Neutrophil (primary cell): ENCODE measurements around the gene PTPRG.

Experiments used
- H3K27ac ChIP-seq: fragments of 200-600 bp; sonication (generic); 2 replicates; pipeline ENCODE4 v1.5.1; 2016; ENCODE audit warnings: mild to moderate bottlenecking, moderate library complexity
- H3K27me3 ChIP-seq: fragments of 200-600 bp; sonication (generic); 2 replicates; pipeline ENCODE4 v1.6.0; 2016; ENCODE audit warnings: mild to moderate bottlenecking
- H3K36me3 ChIP-seq: fragments of 200-600 bp; sonication (generic); 2 replicates; pipeline ENCODE4 v1.5.1; 2017
- H3K4me1 ChIP-seq, 2 experiments: fragments of 200-600 bp in 1 of 2; sonication (generic) in 1 of 2; 1 replicate in 1 of 2; 2 replicates in 1 of 2; pipeline versions ENCODE4 v1.5.1 to v1.6.1; 2013 to 2016; ENCODE audit warnings: low read depth in 1 of 2, low read length in 1 of 2, mild to moderate bottlenecking in 1 of 2, moderate library complexity in 1 of 2; ENCODE audit not compliant: control insufficient read depth in 1 of 2, insufficient read depth in 1 of 2
- H3K4me3 ChIP-seq, 2 experiments: fragments of 200-600 bp in 1 of 2; sonication (generic) in 1 of 2; 1 replicate in 1 of 2; 2 replicates in 1 of 2; pipeline ENCODE4 v1.5.1; 2013 to 2016; ENCODE audit warnings: low read depth in 1 of 2, low read length in 1 of 2, mild to moderate bottlenecking in 1 of 2, moderate library complexity in 1 of 2
- H3K9me3 ChIP-seq: fragments of 200-600 bp; sonication (generic); 2 replicates; pipeline ENCODE4 v1.5.1; 2016
- TF ChIP-seq, protein P1 (sequence below): fragments of 200-600 bp; sonication (generic); IDR thresholded peaks from 2 replicates; pipeline ENCODE4 v1.5.1; 2016; ENCODE audit warnings: antibody characterized with exemption

Gene PTPRG

DNA sequence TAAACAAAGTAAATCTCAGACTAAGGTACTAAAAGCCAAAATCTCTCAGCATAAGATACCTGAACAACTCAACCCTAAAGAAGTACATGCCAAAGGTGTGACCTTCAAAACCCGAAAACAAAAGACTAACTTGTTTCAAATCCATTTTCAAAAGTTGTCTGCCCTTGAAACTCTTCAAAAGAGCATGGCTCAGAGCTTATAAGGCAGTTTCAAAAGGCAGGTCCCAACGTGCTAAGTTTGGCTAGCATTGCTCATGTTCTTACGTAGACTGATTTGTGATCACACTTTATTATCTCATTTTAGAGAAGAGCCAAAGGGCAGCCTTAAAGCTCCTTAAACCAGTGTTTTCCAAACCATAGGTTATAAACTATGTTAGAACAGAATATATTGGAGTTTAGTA, 699.8 kb downstream of the PTPRG start:
- H3K36me3 ChIP-seq, result no peaks in the 10 kb centered on the region
- TF ChIP-seq, protein P1, sequence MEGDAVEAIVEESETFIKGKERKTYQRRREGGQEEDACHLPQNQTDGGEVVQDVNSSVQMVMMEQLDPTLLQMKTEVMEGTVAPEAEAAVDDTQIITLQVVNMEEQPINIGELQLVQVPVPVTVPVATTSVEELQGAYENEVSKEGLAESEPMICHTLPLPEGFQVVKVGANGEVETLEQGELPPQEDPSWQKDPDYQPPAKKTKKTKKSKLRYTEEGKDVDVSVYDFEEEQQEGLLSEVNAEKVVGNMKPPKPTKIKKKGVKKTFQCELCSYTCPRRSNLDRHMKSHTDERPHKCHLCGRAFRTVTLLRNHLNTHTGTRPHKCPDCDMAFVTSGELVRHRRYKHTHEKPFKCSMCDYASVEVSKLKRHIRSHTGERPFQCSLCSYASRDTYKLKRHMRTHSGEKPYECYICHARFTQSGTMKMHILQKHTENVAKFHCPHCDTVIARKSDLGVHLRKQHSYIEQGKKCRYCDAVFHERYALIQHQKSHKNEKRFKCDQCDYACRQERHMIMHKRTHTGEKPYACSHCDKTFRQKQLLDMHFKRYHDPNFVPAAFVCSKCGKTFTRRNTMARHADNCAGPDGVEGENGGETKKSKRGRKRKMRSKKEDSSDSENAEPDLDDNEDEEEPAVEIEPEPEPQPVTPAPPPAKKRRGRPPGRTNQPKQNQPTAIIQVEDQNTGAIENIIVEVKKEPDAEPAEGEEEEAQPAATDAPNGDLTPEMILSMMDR, result no peak
- H3K4me3 ChIP-seq, result no peak overlapping the region
- no peak overlapping the region for H3K27ac ChIP-seq
- H3K27me3 ChIP-seq, result no peaks in the 10 kb centered on the region
- no peaks in the 10 kb centered on the region for H3K9me3 ChIP-seq
- H3K4me1 ChIP-seq, result no peaks in the 10 kb centered on the region

DNA sequence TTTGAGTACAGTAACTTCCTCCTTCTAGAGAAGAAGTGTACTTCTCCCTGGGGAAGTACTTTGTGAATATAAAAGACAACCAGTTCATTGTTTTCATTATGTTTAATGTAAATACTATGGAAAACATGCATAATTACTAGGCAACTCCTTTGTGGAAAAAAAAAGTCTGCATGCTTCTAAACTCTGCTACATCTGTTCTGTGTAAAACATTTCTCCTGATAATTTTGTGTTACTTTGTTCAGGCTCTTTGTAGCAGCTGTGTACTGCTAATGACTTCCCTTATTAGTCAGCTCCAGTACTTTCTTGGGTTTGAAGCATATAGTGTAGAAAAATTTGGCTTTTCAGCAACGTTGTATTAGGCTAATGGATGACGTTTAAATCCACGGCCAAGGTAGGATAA, 700.4 kb downstream of the PTPRG start:
- H3K27ac ChIP-seq, result no peak overlapping the region
- no peaks in the 10 kb centered on the region for H3K9me3 ChIP-seq
- H3K4me1 ChIP-seq, result no peaks in the 10 kb centered on the region
- H3K27me3 ChIP-seq, result no peaks in the 10 kb centered on the region
- H3K36me3 ChIP-seq, result no peaks in the 10 kb centered on the region
- TF ChIP-seq, protein P1, result no peak
- no peak overlapping the region for H3K4me3 ChIP-seq

DNA sequence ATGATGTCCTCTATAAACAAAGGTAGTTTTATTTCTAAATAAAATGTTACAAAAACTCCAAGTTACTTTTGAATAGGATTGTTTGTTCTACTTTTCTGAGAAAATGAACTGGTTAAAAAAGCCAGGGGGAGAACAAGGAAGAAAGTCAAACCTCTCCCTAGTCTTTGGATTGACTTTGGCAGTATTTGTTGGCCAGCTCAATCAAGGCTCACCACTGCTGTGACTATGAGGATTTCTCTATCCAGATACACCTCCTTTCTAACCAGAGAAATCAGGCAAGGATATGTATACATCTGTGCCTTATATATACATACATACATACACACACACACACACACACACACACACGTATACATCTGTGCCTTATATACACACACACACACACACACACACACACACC, 704.2 kb downstream of the PTPRG start:
- no peaks in the 10 kb centered on the region for H3K4me1 ChIP-seq
- no peaks in the 10 kb centered on the region for H3K36me3 ChIP-seq
- TF ChIP-seq, protein P1, result no peak
- no peak overlapping the region for H3K27ac ChIP-seq
- H3K4me3 ChIP-seq, result no peak overlapping the region
- no peaks in the 10 kb centered on the region for H3K27me3 ChIP-seq
- H3K9me3 ChIP-seq, result no peaks in the 10 kb centered on the region

DNA sequence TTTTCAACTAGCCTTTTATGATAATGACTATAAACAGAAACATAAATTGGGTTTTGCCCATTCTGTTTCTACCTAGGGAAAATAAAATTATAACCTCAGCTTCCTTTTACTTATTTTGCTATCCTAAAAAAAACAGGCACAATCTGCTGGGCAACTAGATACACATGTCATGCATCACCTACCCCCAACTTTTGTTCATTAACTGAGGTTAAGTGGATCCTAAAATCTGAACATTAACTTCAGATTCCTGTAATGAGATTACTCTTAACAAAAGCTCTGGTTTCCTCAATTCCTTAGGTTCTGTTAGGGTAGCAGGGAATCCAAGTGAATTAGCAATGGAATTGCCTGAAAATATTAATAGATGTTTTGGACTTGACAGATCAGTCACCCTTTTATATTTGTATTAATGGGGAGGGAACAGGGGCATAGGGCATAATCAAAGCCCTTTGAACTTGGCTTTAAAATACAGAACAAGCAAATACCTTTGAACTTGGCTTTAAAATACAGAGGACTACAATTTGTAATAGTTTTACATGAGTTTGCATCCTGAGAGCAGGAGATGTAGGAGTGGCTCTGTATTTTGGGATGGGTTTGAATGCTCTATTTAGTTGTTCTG, 705.4 kb downstream of the PTPRG start:
- Histone ChIP-seq H3K4me1 (no peaks in the 10 kb centered on the region), H3K27me3 (no peaks in the 10 kb centered on the region), H3K9me3 (no peaks in the 10 kb centered on the region), H3K27ac (no peak overlapping the region), H3K36me3 (no peaks in the 10 kb centered on the region), H3K4me3 (no peak overlapping the region)
- TF ChIP-seq, protein P1, result no peak

DNA sequence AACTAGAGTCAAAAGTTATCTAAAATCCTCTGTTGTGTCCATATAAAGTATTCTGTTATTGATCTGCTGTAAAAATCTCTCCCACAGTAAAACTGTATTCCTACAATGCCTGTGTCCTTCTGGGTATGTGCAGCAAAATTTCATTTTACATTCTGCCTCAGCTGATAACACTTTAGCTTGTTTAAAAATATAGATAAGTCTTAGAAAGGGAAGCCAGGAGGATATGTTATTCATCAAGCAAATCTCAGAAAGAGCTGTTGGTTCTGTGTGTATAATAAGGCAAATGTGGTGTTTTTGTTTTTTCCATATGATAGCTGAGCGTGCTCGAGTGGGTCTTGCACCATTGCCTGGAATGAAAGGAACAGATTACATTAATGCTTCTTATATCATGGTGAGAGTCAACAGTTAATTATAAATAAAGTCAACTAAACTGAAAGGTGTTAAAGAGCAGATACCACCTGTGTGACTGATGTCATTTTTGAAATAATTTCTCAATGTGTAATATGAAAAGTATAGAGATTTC, 715.3 kb downstream of the PTPRG start:
- Histone ChIP-seq H3K4me1 (no peaks in the 10 kb centered on the region), H3K27ac (no peak overlapping the region), H3K4me3 (no peak overlapping the region), H3K27me3 (no peaks in the 10 kb centered on the region), H3K9me3 (no peaks in the 10 kb centered on the region), H3K36me3 (no peaks in the 10 kb centered on the region)
- TF ChIP-seq, protein P1, result no peak
